Common myeloid progenitor, CD34-positive (primary cell): Measurements from ENCODE around the gene PRDM7.

Experiments
- CTCF ChIA-PET: fragments of 350-600 bp; sonication (Branson Sonifier 250); formaldehyde crosslinking; loops from one replicate; lab custom pipeline; 2021; ENCODE audit warnings: antibody characterized with exemption; lab: Charles Lee
- POLR2A ChIA-PET: fragments of 350-600 bp; sonication (Branson Sonifier 250); formaldehyde crosslinking; loops from one replicate; lab custom pipeline; 2021; ENCODE audit warnings: antibody characterized with exemption; lab: Charles Lee
- DNase-seq, 3 donors: peaks; one replicate each; pipeline versions ENCODE4 v3.0.0 to v3.0.0-alpha.2; 2013
- H3K27ac ChIP-seq, 2 experiments: 1 replicate in 1 of 2; 2 replicates in 1 of 2; pipeline ENCODE4 v1.7.0; 2013; ENCODE audit warnings: inconsistent platforms in 2 of 2, low read length in 2 of 2, mild to moderate bottlenecking in 2 of 2, low read depth in 1 of 2, moderate library complexity in 1 of 2; ENCODE audit not compliant: severe bottlenecking in 2 of 2, insufficient read depth in 1 of 2, poor library complexity in 1 of 2
- H3K27me3 ChIP-seq, 5 experiments: replicated peaks in 2 of 5; 1 replicate in 3 of 5; 2 replicates in 2 of 5; pipeline versions ENCODE4 v1.6.1 to v1.7.0; 2013; ENCODE audit warnings: low read length in 4 of 5, mild to moderate bottlenecking in 2 of 5, moderate library complexity in 2 of 5, inconsistent platforms in 1 of 5; ENCODE audit not compliant: insufficient read depth in 5 of 5, control insufficient read depth in 4 of 5
- H3K36me3 ChIP-seq, 4 experiments: 1 replicate in 2 of 4; 2 replicates in 2 of 4; pipeline versions ENCODE4 v1.6.1 to v1.7.0; 2013; ENCODE audit warnings: low read length in 3 of 4, control low read depth in 1 of 4, mild to moderate bottlenecking in 1 of 4; ENCODE audit not compliant: control insufficient read depth in 4 of 4, insufficient read depth in 4 of 4
- H3K4me1 ChIP-seq, 4 experiments: 1 replicate in 3 of 4; 2 replicates in 1 of 4; pipeline versions ENCODE4 v1.6.1 to v1.7.1; 2013; ENCODE audit warnings: low read length in 3 of 4, mild to moderate bottlenecking in 3 of 4, control low read depth in 1 of 4, inconsistent platforms in 1 of 4, moderate library complexity in 1 of 4; ENCODE audit not compliant: control insufficient read depth in 4 of 4, insufficient read depth in 4 of 4; ENCODE audit errors: control extremely low read depth in 1 of 4
- H3K4me3 ChIP-seq, 7 experiments: 1 replicate in 4 of 7; 2 replicates in 3 of 7; pipeline versions ENCODE4 v1.5.1 to v1.7.0; 2013; ENCODE audit warnings: mild to moderate bottlenecking in 7 of 7, low read length in 6 of 7, moderate library complexity in 6 of 7, inconsistent platforms in 2 of 7, low read depth in 2 of 7, control low read depth in 1 of 7; ENCODE audit not compliant: insufficient read depth in 4 of 7, control insufficient read depth in 1 of 7; ENCODE audit errors: extremely low read depth in 1 of 7
- H3K9me3 ChIP-seq, 5 experiments: 1 replicate in 4 of 5; 2 replicates in 1 of 5; pipeline versions ENCODE4 v1.6.1 to v1.7.1; 2013; ENCODE audit warnings: low read length in 4 of 5, mild to moderate bottlenecking in 2 of 5, inconsistent platforms in 1 of 5, low read depth in 1 of 5, moderate library complexity in 1 of 5; ENCODE audit not compliant: control insufficient read depth in 4 of 5, insufficient read depth in 2 of 5; ENCODE audit errors: control extremely low read depth in 1 of 5
- WGBS: methylation state at CpG from one replicate; pipeline ENCODE4 v1.1.5; 2013; ENCODE audit not compliant: insufficient coverage; 5-methylcytosine and 5-hydroxymethylcytosine counted together

Gene PRDM7

GRCh38 chr16:90022209-90023077 is 54.7 kb downstream of the PRDM7 start:
- H3K36me3 ChIP-seq, result no peaks in the 10 kb centered on the region
- 8% methylated on average over 49 of the region's 57 CpGs for WGBS
- H3K27ac ChIP-seq, result peak overlapping the region; percentile 46 to 66
- POLR2A ChIA-PET, result interaction anchor here (0.6 kb wide), 2 partner anchors 11 to 48 kb away, joined by 4 to 6 read pairs; no protein-coding TSS in a partner anchor
- H3K27me3 ChIP-seq, result peaks cover 0 to 16% (median 9%) of the 10 kb centered on the region in 5 experiments
- H3K9me3 ChIP-seq, result no peaks in the 10 kb centered on the region
- H3K4me3 ChIP-seq, result peak overlapping the region; percentile 26 to 80 (median 69)
- H3K4me1 ChIP-seq, result peaks cover 7 to 52% (median 43%) of the 10 kb centered on the region in 4 experiments
- DNase-seq, result peak; percentile 72 to 75 (median 74)
- CTCF ChIA-PET, result interaction anchor here (0.8 to 1.4 kb wide), 2 partner anchors 10 to 14 kb away, joined by 4 to 5 read pairs; no protein-coding TSS in a partner anchor

GRCh38 chr16:90020838-90021382 is 56.2 kb downstream of the PRDM7 start:
- Histone ChIP-seq H3K9me3 (no peaks in the 10 kb centered on the region), H3K4me3 (no peak overlapping the region), H3K4me1 (peaks cover 0 to 42% (median 34%) of the 10 kb centered on the region in 4 experiments), H3K27me3 (peaks cover 0 to 24% (median 9%) of the 10 kb centered on the region in 5 experiments), H3K36me3 (no peaks in the 10 kb centered on the region), H3K27ac (no peak overlapping the region)
- POLR2A ChIA-PET, result no interaction called here
- WGBS, result 100% methylated on average over 2 of the region's 2 CpGs
- DNase-seq, result no peak
- CTCF ChIA-PET, result interaction anchor here (0.7 to 1.5 kb wide), 3 partner anchors 10 to 95 kb away, joined by 3 to 5 read pairs (median 4); no protein-coding TSS in a partner anchor

- ChIA-PET POLR2A (interaction anchor here (0.7 kb wide), 1 partner anchor 134 kb away, joined by 3 read pairs; no protein-coding TSS in a partner anchor), CTCF (interaction anchor here (1.1 to 1.5 kb wide), 3 partner anchors 10 to 48 kb away, joined by 3 to 5 read pairs (median 4); no protein-coding TSS in a partner anchor)
- Histone ChIP-seq H3K36me3 (no peaks in the 10 kb centered on the region), H3K27me3 (peaks cover 0 to 24% (median 9%) of the 10 kb centered on the region in 5 experiments), H3K4me1 (peaks cover 0 to 38% (median 30%) of the 10 kb centered on the region in 4 experiments), H3K9me3 (no peaks in the 10 kb centered on the region), H3K27ac (no peak overlapping the region), H3K4me3 (peak overlapping the region in 3 of 7 experiments; percentile 58 to 76 (median 63))
- 92% methylated on average over 7 of the region's 9 CpGs for WGBS
- no peak for DNase-seq
Observed at GRCh38 chr16:90020260-90020837, 56.8 kb downstream of the PRDM7 start.

- Histone ChIP-seq H3K4me1 (peaks cover 0 to 38% (median 30%) of the 10 kb centered on the region in 4 experiments), H3K27me3 (peaks cover 0 to 24% (median 9%) of the 10 kb centered on the region in 5 experiments), H3K4me3 (peak overlapping the region; percentile 35 to 76 (median 58)), H3K27ac (no peak overlapping the region), H3K9me3 (no peaks in the 10 kb centered on the region), H3K36me3 (no peaks in the 10 kb centered on the region)
- POLR2A ChIA-PET, result interaction anchor here (0.6 to 0.7 kb wide), 2 partner anchors 15 to 134 kb away, joined by 3 read pairs; no protein-coding TSS in a partner anchor
- 2% methylated on average over 28 of the region's 57 CpGs for WGBS
- peak in 2 of 3 donors; percentile 51 to 66 for DNase-seq
- CTCF ChIA-PET, result interaction anchor here (1.1 to 1.5 kb wide), 3 partner anchors 11 to 47 kb away, joined by 3 to 5 read pairs (median 4); no protein-coding TSS in a partner anchor
Observed at GRCh38 chr16:90019543-90020259, 57.4 kb downstream of the PRDM7 start.

DNA sequence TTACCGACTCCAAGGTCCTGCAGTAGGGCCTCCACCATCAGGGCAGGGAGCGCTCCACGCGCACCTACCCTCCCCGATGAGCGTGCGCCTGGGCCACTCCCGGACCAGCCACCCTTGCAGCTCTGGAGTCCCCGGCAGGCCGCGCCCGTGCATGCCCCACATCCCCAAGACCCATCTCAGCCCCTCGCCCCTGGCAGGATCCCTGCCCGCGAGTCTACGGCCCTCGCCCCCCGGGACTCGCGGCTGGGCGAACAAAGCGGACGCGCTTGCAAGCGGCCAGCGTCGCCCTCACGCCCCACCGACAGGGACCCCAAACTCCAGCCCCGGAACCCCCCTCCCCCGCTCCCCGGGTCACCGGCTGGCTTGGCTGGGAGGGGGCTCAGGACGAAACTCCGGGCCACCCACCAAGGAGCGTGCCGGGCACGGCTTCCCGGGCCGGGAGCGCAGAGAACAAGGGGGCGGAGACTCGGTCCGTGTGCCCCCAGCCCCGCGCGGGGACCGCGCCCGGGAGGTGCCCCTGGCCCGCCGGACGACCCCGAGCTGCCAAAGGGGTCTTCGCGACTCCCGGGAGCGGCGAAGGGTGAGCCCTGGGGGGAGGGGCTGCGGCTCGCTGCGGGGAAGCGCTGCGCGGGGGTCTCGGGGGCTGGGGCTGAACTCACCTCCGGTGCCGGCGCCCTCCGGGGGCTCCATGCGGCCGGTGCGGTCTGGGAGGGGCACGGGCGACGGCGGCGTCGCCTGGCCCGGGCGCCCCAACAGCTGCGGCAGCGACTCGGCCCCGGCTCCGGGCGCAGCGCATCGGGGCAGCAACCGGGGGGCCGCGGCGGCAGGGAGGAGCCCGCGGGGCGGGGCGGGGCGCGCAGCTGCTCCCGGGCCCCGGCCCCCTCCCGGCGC is 58.2 kb downstream of the PRDM7 start, which contains the start of gene DBNDD1:
DBNDD1 (minus strand) TSS at position 805 of the 891 bp plus-strand sequence; CDS start at position 690, 115 bp downstream.
- no peak within 1 kb of the TSS for H3K27ac ChIP-seq
- POLR2A ChIA-PET, result interaction anchor here (0.5 to 0.6 kb wide), 2 partner anchors 14 to 93 kb away, joined by 3 read pairs; no protein-coding TSS in a partner anchor
- CTCF ChIA-PET, result interaction anchor here (1.1 to 1.5 kb wide), 4 partner anchors 10 to 19 kb away, joined by 4 to 9 read pairs (median 4); no protein-coding TSS in a partner anchor
- H3K9me3 ChIP-seq, result no peaks in the 10 kb centered on the region
- H3K36me3 ChIP-seq, result no peaks in the 10 kb centered on the region
- H3K4me3 ChIP-seq, result peak within 1 kb of the TSS; percentile 35 to 76 (median 58)
- no peak for DNase-seq
- WGBS, result 3% methylated on average over 72 of the region's 103 CpGs
- H3K27me3 ChIP-seq, result peaks cover 0 to 24% (median 9%) of the 10 kb centered on the region in 5 experiments
- peaks cover 0 to 38% (median 30%) of the 10 kb centered on the region in 4 experiments for H3K4me1 ChIP-seq
